ENCODE data around the gene NADSYN1.

Gene NADSYN1

GRCh38 chr11:71491531-71491930 is 38.5 kb downstream of the NADSYN1 start:
- no peak for DNase-seq (ENCODE audit: low read depth)

- DNase-seq (ENCODE audit: low read depth) = no peak
Observed at GRCh38 chr11:71491940-71492339, 38.9 kb downstream of the NADSYN1 start.

DNA sequence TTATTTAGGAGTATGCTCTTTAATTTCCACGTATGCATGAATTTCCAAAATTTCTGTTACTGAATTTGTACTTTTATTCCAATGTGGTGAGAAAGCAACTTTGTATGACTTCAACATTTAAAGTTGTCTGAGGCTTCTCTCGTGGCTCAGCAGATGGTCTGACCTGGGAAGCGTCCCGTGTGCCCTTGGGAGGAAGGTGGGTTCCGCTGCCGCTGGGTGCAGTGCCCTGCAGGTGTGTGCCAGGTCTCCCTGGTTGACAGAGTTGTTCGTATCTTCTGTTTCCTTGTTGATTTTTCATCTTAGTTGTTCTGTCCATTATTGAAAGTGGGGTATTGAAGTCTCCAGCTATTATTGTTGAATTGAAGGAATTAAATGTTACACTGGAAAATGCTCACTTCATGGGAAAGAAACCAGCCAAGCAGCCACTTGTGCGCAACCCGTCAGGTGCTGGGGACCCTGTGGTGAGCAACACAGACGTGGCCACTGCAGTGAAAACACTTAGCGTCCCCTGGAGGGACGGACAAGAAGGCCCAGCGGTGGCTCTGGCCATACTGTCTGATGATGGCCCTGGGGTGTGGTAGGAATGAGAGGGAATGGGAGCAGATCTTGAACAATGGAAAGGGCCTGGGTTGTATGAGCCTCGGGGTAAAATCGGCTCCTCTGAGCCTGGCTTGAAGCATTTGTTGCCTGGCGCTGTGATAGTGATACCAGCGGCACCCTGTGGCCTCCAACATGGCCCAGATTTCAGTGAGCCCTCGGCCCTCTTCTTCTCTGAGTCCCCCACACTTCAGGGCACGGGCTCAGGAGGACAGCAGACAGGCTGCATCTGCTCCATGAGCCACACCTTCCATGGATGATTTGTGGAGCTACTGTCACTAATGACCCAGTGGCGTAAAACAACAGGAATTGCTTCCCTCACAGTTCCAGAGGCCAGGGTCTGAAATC is 42.6 kb downstream of the NADSYN1 start:
- DNase-seq (ENCODE audit: low read depth) = no peak

GRCh38 chr11:71496421-71496820 is 43.4 kb downstream of the NADSYN1 start:
- no peak for DNase-seq (ENCODE audit: low read depth)

DNA sequence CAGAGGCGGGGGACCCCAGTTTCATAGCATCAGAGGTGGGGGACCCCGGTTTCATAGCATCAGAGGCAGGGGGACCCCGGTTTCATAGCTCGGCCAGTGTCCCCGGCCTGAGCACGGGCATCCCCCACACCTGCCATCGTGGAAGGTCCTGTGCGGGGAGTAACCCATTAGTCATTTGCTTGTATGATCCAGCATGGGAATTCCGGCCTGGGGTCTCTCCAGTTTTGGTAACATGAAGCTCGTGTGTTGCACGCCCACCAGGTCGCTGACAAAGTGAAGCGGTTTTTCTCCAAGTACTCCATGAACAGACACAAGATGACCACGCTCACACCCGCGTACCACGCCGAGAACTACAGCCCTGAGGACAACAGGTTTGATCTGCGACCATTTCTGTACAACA is 45.1 kb downstream of the NADSYN1 start:
- DNase-seq (ENCODE audit: low read depth) = no peak

DNA sequence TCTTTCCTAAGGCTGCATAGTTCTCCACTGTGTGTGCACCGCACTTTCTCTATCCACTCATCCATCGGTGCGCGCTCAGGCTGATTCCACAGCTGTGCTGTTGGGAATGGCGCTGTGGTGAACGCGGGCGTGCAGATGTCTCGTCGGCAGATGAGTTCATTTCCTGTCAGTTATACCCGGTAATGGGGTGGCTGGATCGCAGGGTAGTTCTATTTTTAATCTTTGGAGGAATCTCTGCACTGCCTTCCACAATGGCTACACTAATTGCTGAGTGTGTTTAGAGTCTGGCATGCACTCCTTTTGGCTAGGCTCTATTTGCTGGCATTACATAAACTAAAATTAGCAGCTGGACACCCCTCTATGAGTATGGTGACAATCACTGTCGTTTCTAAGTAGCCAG is 46.1 kb downstream of the NADSYN1 start:
- no peak for DNase-seq (ENCODE audit: low read depth)

DNA sequence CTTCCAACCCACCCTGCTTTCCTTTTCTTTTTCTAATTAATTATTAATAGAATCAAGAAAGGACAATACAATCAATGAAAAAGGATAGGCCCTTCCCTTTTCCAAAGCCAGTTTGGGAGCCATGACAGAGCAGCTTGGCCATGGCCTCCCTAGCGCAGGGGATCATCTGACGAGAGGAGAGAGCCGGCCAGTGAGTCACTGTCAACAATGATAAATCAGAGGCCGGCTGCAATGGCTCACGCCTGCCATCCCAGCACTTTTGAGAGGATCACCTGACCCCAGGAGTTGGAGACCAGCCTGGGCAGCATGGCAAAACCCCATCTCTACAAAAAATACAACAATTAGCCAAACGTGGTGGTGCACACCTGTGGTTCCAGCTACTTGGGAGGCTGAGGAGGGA is 46.5 kb downstream of the NADSYN1 start:
- no peak for DNase-seq (ENCODE audit: low read depth)

DNA sequence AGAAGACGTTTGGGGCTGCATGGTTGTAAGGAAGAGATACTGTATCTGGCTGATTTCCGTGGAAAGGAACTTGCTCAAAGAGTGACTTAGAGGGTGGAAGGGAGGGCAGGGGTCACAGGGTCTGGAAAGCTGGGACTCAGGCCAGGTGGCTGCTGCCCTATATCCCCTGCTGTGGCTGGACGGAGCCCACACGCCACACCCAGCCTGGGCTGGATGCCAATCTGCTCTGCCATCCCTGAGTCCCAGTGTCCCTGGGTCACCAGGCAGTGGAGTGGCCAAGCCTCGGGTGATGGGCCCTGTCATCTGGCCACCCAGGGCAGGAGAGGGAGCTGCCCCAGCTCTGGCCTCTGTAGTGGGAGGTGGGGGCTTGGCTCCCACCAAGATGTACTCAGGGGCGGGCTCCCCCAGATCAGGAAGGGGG is 47.6 kb downstream of the NADSYN1 start:
- no peak for DNase-seq (ENCODE audit: low read depth)

DNA sequence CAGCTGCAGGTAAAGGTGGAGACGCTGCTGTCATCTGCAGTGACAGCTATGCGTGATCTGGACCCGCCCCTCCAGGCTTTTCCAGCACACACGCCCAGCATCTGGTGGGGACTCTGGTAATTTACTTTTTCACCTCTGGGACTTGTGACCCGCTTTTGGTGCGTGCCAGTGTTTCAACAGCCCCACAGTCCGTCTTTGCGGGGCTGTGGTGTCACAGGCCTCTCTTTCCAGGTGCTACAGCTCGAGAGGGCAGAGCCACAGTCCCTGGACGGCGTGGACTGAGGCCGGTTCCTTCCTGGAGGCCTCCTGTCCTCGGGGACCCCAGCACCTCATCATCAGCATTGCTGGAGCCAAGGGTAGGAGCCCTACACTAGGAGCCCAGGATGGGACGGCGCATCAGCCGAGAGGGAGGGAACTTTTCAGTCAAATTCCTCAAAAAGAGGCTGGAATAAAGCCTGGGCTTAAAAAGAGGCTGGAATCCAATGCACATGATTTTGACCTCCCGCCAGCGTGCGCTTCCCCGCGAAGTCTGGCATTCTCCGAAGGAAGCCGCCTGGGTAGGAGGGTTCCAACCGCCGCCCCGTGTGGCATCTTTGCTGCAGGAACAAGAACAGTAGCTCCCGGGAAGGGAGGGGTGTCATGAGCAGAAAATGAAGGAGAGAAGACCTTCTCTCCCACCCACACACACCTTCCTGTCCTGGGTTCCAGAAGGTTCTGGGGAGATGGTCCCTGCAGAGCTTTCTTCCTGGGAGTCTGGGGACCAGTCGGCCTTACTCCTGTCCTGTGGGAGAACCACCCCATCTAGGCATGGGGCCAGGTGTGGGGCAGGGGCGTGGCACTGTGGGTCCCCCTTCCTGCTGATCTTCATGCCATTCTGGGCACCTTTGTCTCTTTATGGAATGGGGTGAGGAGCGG is 48.3 kb downstream of the NADSYN1 start:
- no peak for DNase-seq (ENCODE audit: low read depth)

DNA sequence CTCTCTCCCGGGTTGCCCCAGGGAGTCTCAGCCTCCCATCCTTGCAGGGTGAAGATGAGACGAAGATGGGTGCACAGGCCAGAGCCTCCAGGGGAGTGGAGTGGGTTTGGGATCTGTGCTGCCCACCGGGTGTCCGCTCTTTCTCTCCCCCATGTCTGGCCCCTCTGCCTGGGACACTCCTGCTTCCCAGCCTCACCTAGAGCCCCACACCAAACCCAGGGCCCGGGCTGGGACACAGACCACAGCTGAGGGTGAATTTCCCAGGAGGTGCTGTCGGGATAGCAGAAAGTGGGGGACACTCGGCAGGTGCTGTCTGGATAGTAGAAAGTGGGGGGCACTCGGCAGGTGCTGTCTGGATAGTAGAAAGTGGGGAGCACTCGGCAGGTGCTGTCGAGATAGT is 49.0 kb downstream of the NADSYN1 start:
- no peak for DNase-seq (ENCODE audit: low read depth)

DNA sequence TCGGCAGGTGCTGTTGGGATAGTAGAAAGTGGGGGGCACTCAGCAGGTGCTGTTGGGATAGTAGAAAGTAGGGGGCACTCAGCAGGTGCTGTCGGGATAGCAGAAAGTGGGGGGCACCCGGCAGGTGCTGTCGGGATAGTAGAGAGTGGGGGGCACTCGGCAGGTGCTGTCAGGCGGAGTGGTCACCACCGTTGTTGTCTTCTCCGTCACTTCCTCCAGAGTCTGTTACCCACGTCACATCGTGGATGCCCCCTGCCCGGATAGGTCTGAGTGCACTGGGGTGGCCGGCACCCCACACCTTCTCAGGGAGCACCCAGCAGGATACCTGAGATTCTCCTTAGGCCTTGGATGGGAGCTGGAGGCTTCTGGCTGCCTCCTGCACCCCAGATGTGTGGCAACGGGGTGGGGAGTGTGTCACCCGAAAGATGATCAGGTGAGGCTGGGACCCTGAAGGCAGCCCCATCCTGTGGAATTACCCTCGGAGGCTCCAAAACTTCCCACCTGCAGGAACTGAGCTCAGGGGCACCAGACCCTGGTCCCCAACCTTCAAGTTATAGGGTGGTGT is 50.0 kb downstream of the NADSYN1 start:
- no peak for DNase-seq (ENCODE audit: low read depth)

DNA sequence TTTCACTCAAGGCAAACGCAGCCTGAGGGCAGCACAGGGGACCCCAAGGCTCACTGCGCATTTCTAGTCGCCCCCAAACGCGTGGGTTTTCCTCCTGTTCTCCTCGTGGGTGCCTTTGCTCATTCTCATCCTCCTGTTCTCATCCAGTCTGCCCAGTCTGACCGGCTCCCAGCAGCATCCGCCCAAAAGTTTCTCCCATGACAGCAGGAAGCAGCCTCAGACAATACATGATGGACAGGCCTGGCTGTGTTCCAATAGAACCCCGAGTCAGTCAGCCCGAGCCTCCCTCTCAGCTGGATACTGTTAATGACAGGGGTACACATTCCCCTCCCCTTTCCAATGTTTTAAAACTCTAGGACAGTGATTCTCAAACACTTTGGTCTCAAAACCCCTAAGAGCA is 51.5 kb downstream of the NADSYN1 start:
- no peak for DNase-seq (ENCODE audit: low read depth)

DNA sequence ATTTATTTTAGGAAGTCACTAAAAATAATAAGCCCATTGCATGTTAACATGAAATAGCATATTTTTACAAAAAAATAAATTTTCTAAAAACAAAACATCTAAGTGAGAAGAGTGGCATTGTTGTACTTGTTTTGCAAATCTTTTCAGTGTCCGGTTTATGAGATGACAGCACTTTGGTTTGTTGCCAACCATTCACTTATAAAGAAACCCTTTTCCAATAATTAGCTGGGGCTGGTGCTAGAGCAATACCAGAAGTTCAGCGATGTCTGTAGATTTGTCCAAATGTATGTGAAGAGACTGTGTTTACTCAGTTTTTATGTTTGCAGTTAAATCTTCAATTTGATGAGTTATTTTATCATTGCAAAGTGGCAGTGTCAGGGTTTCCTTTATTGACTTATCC is 52.0 kb downstream of the NADSYN1 start:
- no peak for DNase-seq (ENCODE audit: low read depth)

GRCh38 chr11:71505781-71506180 is 52.8 kb downstream of the NADSYN1 start:
- no peak for DNase-seq (ENCODE audit: low read depth)

DNA sequence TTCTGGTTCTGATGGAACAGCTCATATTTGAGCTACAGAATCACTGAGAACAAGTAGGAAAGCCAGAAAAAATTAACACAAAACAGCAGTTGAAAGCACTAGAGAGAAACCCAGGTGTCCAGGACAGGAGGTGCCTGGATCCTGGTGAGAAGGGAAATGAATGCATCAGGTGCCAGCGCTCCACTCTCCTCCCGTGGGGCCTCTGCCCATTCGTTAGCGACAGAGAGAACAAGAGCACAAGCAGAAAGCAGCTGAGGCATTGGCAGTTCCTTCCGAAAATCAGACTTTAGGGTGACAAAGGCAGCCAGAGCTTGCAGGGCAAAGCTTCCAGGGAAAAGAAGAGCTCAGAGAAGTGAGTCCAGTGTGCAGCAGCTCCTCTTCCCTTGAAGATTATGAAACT is 54.1 kb downstream of the NADSYN1 start:
- no peak for DNase-seq (ENCODE audit: low read depth)

GRCh38 chr11:71518506-71519471 is 65.8 kb downstream of the NADSYN1 start:
- DNase-seq (ENCODE audit: low read depth) = no peak

DNA sequence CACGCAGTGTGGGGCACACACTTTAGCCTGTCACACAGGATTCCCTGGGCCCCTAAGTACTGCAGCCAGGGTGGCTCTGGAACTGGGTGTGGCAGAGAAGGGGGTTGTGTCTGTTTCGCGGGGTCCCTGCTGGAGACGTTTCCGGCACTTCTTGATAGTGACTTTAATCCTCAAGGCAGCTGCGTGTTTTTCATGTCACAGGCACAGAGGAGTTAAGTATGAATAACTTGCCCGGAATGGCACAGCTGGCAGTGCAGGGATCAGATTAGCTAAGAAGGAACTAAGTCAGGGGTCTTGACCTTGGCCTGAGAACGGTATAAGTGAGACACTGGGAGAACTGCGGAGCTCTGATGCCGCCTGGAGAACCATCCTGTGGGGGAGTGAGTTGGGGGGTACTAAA is 66.5 kb downstream of the NADSYN1 start:
- DNase-seq (ENCODE audit: low read depth) = no peak

DNA sequence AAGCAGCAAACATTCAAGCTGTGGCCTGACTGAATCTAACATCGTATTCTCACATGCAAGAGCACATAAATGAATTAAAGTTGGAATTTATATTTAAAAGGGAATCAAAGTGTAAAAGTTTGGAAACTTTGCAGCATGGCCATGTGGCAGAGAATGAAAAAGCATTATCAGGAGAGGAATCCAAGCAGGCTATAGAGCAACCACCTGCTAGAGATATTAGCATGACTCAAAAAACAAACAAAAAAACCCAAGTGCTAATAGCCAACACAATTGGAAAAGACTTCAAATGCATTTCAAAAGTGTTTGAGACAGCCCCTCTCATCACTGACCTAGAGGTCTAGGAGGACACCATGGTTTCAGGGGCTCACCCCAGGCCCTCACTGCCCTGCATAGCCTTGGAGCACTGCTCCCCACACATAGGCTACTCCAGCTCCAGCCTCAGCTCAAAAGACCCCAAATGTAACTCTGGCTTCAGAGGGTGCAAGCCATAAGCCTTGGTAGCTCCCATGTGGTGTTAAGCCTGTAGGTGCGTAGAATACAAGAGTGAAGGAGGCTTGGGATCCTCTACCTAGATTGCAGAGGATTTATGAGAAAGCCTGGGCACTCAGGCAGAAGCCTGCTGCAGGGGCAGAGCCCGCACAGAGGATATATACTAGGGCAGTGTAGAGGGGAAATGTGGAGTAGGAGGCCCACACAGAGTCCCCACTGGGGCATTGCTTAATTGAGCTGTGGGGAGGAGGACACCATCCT is 72.4 kb downstream of the NADSYN1 start:
- no peak for DNase-seq (ENCODE audit: low read depth)

- DNase-seq (ENCODE audit: low read depth) = no peak
Observed at GRCh38 chr11:71525938-71526495, 73.0 kb downstream of the NADSYN1 start.

Data from activated gamma-delta T cell treated with anti-CD3 and anti-CD28 coated beads, Interleukin-2, amount 50 U/mL, for 16 hours (primary cell).